ENCODE results near the gene GAB2.

GAB2 gene

GRCh38 chr11:78419327-78419726, 1.7 kb upstream of the GAB2 start:
- Mint-ChIP-seq H3K36me3 (ENCODE audit: low read depth) (no peaks in the 10 kb centered on the region), H3K9me3 (no peaks in the 10 kb centered on the region), H3K4me3 (peak overlapping the region; percentile 87 to 96 (median 91)), H3K27me3 (ENCODE audit: low read depth) (no peaks in the 10 kb centered on the region), H3K27ac (peak overlapping the region; percentile 90 to 92 (median 91)), H3K4me1 (peaks cover 47% of the 10 kb centered on the region)
- TF ChIP-seq CTCF (IDR thresholded peaks at IDR 0.05; ENCODE audit: unreplicated experiment in 3 of 3): no peak

- Mint-ChIP-seq H3K4me3 (peak overlapping the region; percentile 87 to 96 (median 91)), H3K27me3 (ENCODE audit: low read depth) (no peaks in the 10 kb centered on the region)
Measured at GRCh38 chr11:78418584-78419211, 1.1 kb upstream of the GAB2 start.

GRCh38 chr11:78417888-78418583, 416 bp upstream of the GAB2 start:
- H3K4me1 Mint-ChIP-seq: peaks cover 48% of the 10 kb centered on the region
- H3K27ac Mint-ChIP-seq: peak overlapping the region; percentile 90 to 92 (median 91)
- H3K27me3 Mint-ChIP-seq (ENCODE audit: low read depth): no peaks in the 10 kb centered on the region
- peak in 1 of 3 experiments; percentile 14 for TF ChIP-seq CTCF (IDR thresholded peaks at IDR 0.05; ENCODE audit: unreplicated experiment in 3 of 3)
- H3K4me3 Mint-ChIP-seq: peak overlapping the region; percentile 87 to 96 (median 91)
- no peaks in the 10 kb centered on the region for H3K36me3 Mint-ChIP-seq (ENCODE audit: low read depth)
- no peaks in the 10 kb centered on the region for H3K9me3 Mint-ChIP-seq

More at GRCh38 chr11:78418584-78419211, 1.1 kb upstream of the GAB2 start:
- no peak for TF ChIP-seq CTCF (IDR thresholded peaks at IDR 0.05; ENCODE audit: unreplicated experiment in 3 of 3)
- Mint-ChIP-seq H3K27ac (peak overlapping the region; percentile 90 to 92 (median 91)), H3K9me3 (no peaks in the 10 kb centered on the region), H3K36me3 (ENCODE audit: low read depth) (no peaks in the 10 kb centered on the region), H3K4me1 (peaks cover 43% of the 10 kb centered on the region)

GRCh38 chr11:78416285-78417174, 1.1 kb downstream of the GAB2 start:
- no peaks in the 10 kb centered on the region for H3K9me3 Mint-ChIP-seq
- peak overlapping the region; percentile 84 to 92 (median 86) for H3K27ac Mint-ChIP-seq
- H3K4me1 Mint-ChIP-seq: peaks cover 44% of the 10 kb centered on the region
- H3K36me3 Mint-ChIP-seq (ENCODE audit: low read depth): no peaks in the 10 kb centered on the region
- TF ChIP-seq CTCF (IDR thresholded peaks at IDR 0.05; ENCODE audit: unreplicated experiment in 3 of 3): peak; percentile 31 to 53 (median 49)
- H3K27me3 Mint-ChIP-seq (ENCODE audit: low read depth): no peaks in the 10 kb centered on the region
- peak overlapping the region; percentile 93 to 99 (median 95) for H3K4me3 Mint-ChIP-seq

- H3K4me1 Mint-ChIP-seq: peaks cover 35% of the 10 kb centered on the region
- peaks cover 2% of the 10 kb centered on the region for H3K9me3 Mint-ChIP-seq
- peaks cover 4% of the 10 kb centered on the region for H3K36me3 Mint-ChIP-seq (ENCODE audit: low read depth)
- peak overlapping the region; percentile 11 to 92 (median 69) for H3K27ac Mint-ChIP-seq
- TF ChIP-seq CTCF (IDR thresholded peaks at IDR 0.05; ENCODE audit: unreplicated experiment in 3 of 3): no peak
- H3K27me3 Mint-ChIP-seq (ENCODE audit: low read depth): no peaks in the 10 kb centered on the region
- H3K4me3 Mint-ChIP-seq: peak overlapping the region; percentile 63 to 79 (median 69)
Measured at GRCh38 chr11:78415338-78415737, 2.3 kb downstream of the GAB2 start.

Data from nephron (organoid).